ENCODE data around the gene ECHS1. TPM values are rescaled to one million over a fixed set of nuclear protein-coding genes. Genes with fewer than 3 reads are reported as not detected.

ECHS1 gene
- total RNA-seq, 1 donor from 2014 or later = 127 TPM

GRCh38 chr10:133350950-133351329 lies 22.2 kb downstream of the ECHS1 start:
- no peak for TF ChIP-seq CTCF (IDR thresholded peaks at IDR 0.05; ENCODE audit: insufficient read depth, low read length, poor library complexity, severe bottlenecking)
- H3K27me3 ChIP-seq (ENCODE audit: control insufficient read depth, insufficient read depth, low read length) = peaks cover 20% of the 10 kb centered on the region
- no peak for DNase-seq (ENCODE audit: low read depth)
- no peaks in the 10 kb centered on the region for H3K36me3 ChIP-seq (ENCODE audit: control insufficient read depth, insufficient read depth, low read length)
- H3K4me3 ChIP-seq (ENCODE audit: low read depth, low read length) = no peak overlapping the region

DNA sequence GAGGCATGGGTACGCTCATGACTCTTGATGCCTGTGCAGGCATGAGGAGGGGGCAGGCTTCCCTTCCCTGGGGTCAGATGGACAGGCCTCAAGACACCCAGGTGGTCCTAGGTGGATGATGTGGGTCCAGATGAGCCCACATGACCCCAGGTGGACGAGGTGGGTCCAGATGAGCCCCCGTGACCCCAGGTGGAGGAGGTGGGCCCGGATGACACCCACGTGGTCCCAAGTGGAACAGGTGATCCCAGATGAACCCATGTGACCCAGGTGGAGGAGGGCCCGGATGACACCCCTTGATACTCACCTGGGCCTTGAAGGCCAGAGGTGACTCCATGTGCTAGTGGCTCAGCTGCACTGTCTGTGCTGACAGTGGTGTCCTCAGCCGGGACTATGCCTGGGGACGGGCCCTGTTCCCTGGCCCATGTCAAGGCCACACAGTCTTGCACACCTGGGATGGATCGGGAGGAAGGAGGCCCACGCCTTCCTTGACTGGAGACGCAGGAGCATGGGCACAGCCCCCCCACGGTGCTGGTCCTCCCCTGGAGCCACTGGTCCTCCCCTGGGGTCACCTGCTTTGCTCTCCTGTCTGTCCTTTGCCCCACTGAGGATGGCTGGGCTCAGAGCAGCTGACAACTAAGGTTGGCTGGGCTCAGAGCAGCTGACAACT lies 22.7 kb downstream of the ECHS1 start:
- Histone ChIP-seq H3K4me3 (ENCODE audit: low read depth, low read length) (no peak overlapping the region), H3K27me3 (ENCODE audit: control insufficient read depth, insufficient read depth, low read length) (peaks cover 20% of the 10 kb centered on the region), H3K36me3 (ENCODE audit: control insufficient read depth, insufficient read depth, low read length) (no peaks in the 10 kb centered on the region)
- no peak for TF ChIP-seq CTCF (IDR thresholded peaks at IDR 0.05; ENCODE audit: insufficient read depth, low read length, poor library complexity, severe bottlenecking)
- no peak for DNase-seq (ENCODE audit: low read depth)

DNA sequence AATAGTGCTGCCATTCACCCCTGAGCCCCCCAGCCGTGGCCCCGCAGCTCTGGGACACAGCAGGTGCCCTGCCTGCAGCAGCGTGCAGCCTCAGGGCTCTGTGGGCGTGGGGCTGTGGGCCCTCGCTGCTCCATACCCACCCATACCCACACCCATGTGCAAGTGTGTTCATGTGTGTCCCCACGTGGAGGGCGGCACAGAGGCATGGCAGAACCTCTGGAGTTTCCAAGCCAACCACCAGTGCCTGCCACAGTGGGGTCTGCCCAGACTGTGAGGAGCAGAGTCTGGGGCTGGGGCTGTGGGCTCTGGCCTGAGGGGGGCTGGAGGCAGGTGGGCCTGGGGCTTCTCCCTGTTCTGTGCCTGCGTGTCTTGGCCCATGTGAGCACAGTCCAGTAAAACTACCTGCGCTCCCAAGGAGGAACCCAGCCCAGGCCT lies 23.6 kb downstream of the ECHS1 start:
- Histone ChIP-seq H3K36me3 (ENCODE audit: control insufficient read depth, insufficient read depth, low read length) (no peaks in the 10 kb centered on the region), H3K4me3 (ENCODE audit: low read depth, low read length) (no peak overlapping the region), H3K27me3 (ENCODE audit: control insufficient read depth, insufficient read depth, low read length) (peaks cover 20% of the 10 kb centered on the region)
- DNase-seq (ENCODE audit: low read depth) = no peak
- no peak for TF ChIP-seq CTCF (IDR thresholded peaks at IDR 0.05; ENCODE audit: insufficient read depth, low read length, poor library complexity, severe bottlenecking)

DNA sequence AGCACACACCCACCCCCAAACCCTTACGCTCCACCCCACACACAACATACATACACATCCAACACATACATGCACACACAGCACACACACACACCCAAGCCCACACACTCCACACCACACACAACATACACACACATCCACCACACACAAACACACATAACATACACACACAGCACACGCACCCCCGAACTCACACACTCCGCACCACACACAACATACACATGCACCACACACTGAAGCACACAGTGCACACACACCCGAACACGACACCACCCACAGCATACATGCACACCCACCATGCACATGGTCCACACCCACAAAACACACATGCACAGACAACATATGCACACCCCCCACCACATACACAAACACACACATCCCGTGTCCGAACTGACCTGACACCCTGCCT lies 24.0 kb downstream of the ECHS1 start:
- Histone ChIP-seq H3K36me3 (ENCODE audit: control insufficient read depth, insufficient read depth, low read length) (no peaks in the 10 kb centered on the region), H3K4me3 (ENCODE audit: low read depth, low read length) (no peak overlapping the region), H3K27me3 (ENCODE audit: control insufficient read depth, insufficient read depth, low read length) (peaks cover 20% of the 10 kb centered on the region)
- TF ChIP-seq CTCF (IDR thresholded peaks at IDR 0.05; ENCODE audit: insufficient read depth, low read length, poor library complexity, severe bottlenecking) = no peak
- no peak for DNase-seq (ENCODE audit: low read depth)

DNA sequence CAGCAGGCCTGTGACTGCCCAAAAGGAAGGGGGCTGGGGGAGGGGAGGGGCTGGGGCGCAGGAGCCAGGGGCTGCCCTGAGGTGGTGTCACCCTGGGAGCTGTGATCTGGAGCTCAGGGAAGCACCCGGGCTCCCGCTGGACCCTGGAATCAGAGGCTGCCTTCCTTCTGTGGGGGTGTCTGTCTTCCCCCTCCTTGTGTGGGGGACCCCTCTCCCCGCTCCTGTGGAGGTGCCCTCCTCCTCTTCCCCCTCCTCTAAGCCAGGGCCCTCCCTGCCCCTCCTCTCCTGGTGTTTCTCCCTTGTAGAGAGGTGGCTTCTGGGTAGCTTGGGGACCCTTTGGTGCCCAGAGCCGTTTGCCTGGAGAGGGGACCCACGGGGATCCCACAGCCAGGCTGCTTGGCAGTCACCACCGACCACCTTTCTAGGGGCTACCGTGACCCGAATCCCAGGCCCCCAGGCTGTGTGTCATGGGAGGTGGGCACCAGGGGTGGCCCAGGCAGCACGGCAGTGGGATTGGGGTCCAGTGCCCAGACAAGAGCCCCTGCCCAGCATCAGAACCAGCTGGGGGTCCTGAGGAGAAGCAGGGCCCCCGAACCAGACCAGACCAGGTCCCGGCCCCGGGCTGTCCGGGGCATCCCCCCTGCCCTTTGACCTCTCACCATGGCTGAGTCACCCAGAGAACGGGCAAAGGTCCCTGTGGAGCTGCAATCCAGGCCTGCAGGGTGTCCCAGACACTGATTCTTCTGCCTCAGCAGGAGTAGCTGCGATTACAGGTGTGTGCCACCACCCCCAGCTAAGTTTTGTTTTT lies 25.2 kb downstream of the ECHS1 start:
- no peak for TF ChIP-seq CTCF (IDR thresholded peaks at IDR 0.05; ENCODE audit: insufficient read depth, low read length, poor library complexity, severe bottlenecking)

More for the DNA sequence above, 25.2 kb downstream of the ECHS1 start:
- Histone ChIP-seq H3K4me3 (ENCODE audit: low read depth, low read length) (no peak overlapping the region), H3K27me3 (ENCODE audit: control insufficient read depth, insufficient read depth, low read length) (peaks cover 20% of the 10 kb centered on the region), H3K36me3 (ENCODE audit: control insufficient read depth, insufficient read depth, low read length) (no peaks in the 10 kb centered on the region)
- no peak for DNase-seq (ENCODE audit: low read depth)

Measured in kidney epithelial cell (primary cell).